ENCODE measurements around the gene OR6C76.
"Not testable (repeated sequence)": the region's sequence is repeated elsewhere in the genome, so short reads cannot be mapped to it uniquely, and the experiment has no call there.

The OR6C76 gene

DNA sequence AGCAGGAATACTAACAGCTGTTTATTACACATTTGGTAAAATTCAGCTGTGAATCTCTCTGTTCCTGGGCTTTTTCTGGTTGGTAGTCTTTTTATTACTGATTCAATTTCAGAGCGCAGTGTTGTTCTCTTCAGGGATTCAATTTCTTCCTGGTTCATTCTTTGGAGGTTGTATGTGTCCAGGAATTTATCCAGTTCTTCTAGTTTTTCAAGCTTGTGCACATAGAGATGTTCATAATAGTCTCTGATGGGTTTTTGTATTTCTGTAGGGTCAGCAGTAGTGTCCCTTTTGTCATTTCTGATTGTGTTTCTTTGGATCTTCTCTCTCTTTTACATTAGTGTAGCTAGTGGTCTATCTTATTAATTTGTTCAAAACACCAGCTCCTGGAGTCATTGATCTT lies 9.1 kb upstream of the OR6C76 start:
- no peak overlapping the region for H3K9ac ChIP-seq (ENCODE audit: low read length)
- H3K27me3 ChIP-seq (ENCODE audit: control insufficient read depth in 1 of 2, insufficient read depth in 2 of 2, low read length in 2 of 2): no peaks in the 10 kb centered on the region
- no peaks in the 10 kb centered on the region for H3K9me3 ChIP-seq (ENCODE audit: low read length)
- no peak overlapping the region for H3K4me3 ChIP-seq (ENCODE audit: low read depth in 1 of 2, low read length in 2 of 2)
- no peaks in the 10 kb centered on the region for H3K4me1 ChIP-seq (ENCODE audit: insufficient read depth, low read length)
- no peak overlapping the region for H3K27ac ChIP-seq (ENCODE audit: low read depth, low read length)
- no peaks in the 10 kb centered on the region for H3K36me3 ChIP-seq (ENCODE audit: insufficient read depth, low read length)

DNA sequence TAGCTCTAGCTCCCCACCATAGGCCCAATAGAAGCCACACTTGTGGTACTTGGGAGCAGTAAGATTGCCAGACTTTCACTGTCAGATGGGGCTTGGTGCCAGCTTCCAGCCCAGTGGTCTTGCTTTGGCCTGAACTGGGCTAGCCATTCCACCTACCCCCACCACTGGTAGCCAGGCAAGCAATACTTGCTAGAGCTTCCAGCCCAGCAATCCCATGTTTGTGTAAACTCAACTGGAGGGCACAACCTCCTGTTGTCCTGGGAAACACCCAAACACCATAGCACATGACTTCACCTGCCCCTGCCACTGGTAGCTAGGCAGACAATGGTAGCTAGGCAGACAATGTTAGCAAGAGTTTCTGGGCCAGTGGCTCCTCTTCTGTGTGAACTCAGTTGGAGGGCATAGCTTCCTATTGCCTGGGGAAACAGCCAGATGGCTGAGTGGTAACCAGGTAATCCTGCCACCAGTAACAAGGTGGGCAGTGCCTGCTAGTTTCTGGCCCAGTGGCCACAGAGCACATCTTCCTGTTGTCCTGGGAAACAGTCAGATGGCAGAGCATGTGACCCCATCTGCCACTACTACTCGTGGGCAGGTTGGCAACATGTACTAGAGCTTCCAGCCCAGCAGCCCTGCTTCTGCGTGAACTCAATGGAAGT lies 5.6 kb upstream of the OR6C76 start:
- Histone ChIP-seq H3K9ac (ENCODE audit: low read length) (no peak overlapping the region), H3K27me3 (ENCODE audit: control insufficient read depth in 1 of 2, insufficient read depth in 2 of 2, low read length in 2 of 2) (no peaks in the 10 kb centered on the region), H3K9me3 (ENCODE audit: low read length) (no peaks in the 10 kb centered on the region), H3K4me1 (ENCODE audit: insufficient read depth, low read length) (no peaks in the 10 kb centered on the region), H3K36me3 (ENCODE audit: insufficient read depth, low read length) (no peaks in the 10 kb centered on the region), H3K27ac (ENCODE audit: low read depth, low read length) (no peak overlapping the region), H3K4me3 (ENCODE audit: low read depth in 1 of 2, low read length in 2 of 2) (no peak overlapping the region)

DNA sequence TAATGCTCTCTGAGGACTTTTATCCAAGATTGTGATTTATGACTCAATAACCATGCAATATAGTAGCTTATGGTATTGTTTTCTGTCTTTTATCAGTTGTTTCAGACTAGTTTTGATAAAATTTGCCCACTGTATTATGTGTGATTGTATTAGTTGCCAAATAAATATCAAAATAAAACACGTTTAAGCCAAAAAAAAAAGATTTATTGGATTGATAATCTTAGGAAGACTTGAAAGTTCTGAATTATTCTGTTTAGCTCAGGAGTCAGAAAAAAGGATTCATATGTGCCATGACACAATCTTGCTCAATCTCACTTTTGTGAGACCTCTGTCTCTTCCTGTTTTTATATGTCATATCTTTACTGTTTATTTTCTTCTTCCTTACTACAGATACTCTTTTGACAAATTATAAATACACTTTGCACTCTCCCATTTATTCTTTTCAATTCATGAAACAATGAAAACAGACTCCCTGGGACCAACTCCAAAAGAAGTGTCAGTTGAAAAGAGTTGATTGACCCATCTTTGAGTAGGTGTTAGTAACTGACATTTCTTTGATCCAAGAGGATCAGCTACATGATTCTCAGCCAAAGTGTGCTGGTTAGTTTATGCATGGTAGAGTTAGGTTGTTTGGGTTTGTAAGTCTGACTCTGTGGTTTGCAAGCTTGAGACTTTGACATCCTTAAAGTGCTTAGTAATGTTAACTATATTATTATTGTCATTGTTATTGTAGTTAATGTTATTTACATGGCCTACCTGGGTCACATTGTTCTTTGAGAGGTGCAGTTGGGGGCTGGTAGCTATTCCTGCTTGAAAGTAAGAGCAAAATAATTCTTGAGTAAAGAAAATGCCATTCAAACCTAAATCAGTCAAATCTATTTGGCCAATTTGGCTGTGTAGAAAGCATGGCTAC lies 2.5 kb downstream of the OR6C76 start:
- Histone ChIP-seq H3K4me3 (ENCODE audit: low read depth in 1 of 2, low read length in 2 of 2) (no peak overlapping the region), H3K9me3 (ENCODE audit: low read length) (no peaks in the 10 kb centered on the region), H3K9ac (ENCODE audit: low read length) (no peak overlapping the region), H3K4me1 (ENCODE audit: insufficient read depth, low read length) (no peaks in the 10 kb centered on the region), H3K27ac (ENCODE audit: low read depth, low read length) (no peak overlapping the region), H3K27me3 (ENCODE audit: control insufficient read depth in 1 of 2, insufficient read depth in 2 of 2, low read length in 2 of 2) (no peaks in the 10 kb centered on the region), H3K36me3 (ENCODE audit: insufficient read depth, low read length) (no peaks in the 10 kb centered on the region)

DNA sequence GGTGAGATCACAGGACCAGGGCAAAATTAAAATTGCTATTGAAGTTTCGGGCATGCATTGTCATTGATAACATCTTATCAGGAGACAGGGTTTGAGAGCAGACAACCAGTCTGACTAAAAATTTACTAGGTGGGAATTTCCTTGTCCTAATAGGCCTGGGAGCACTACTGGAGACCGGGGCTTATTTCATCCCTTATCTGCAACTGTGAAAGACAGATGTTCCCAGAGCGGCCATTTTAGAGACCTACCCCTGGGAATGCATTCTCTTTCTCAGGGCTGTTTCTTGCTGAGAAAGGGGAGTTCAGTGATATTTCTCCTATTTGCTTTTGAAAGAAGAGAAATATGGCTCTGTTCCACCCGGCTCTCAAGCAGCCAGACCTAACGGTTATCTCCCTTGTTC lies 15.2 kb downstream of the OR6C76 start:
- H3K27ac ChIP-seq (ENCODE audit: low read depth, low read length); H3K9ac ChIP-seq (ENCODE audit: low read length); H3K4me1 ChIP-seq (ENCODE audit: insufficient read depth, low read length); H3K36me3 ChIP-seq (ENCODE audit: insufficient read depth, low read length); H3K4me3 ChIP-seq (ENCODE audit: low read depth in 1 of 2, low read length in 2 of 2); H3K27me3 ChIP-seq (ENCODE audit: control insufficient read depth in 1 of 2, insufficient read depth in 2 of 2, low read length in 2 of 2); H3K9me3 ChIP-seq (ENCODE audit: low read length): not testable (repeated sequence)

DNA sequence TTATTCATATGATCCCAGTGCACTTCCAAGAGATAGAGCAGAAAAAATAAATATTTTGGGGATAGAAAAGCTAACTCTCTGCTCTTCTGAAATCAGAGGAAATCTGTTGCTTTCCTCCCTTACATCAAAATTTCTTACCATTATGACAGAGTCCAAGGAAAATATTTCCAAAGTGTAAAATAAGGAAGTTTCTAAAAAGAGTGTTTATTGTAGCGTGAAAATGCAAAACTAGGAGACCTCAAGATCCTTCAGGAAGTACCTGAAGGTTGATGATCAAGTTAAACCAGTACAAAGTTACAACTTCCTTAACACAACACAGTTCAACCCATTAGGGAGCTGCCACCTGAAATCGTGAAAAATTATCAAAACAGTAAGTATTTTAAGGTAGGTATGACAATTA lies 17.7 kb downstream of the OR6C76 start, which contains the start of gene OR6C2:
TSS of gene OR6C2 (plus strand) at position 301 of the 400 bp plus-strand sequence. CDS start 8,138 bp downstream, outside the sequence.
- Histone ChIP-seq H3K4me3 (ENCODE audit: low read depth in 1 of 2, low read length in 2 of 2) (no peak within 1 kb of the TSS), H3K9me3 (ENCODE audit: low read length) (no peaks in the 10 kb centered on the region), H3K36me3 (ENCODE audit: insufficient read depth, low read length) (no peaks in the 10 kb centered on the region), H3K27me3 (ENCODE audit: control insufficient read depth in 1 of 2, insufficient read depth in 2 of 2, low read length in 2 of 2) (no peaks in the 10 kb centered on the region), H3K9ac (ENCODE audit: low read length) (no peak within 1 kb of the TSS), H3K27ac (ENCODE audit: low read depth, low read length) (no peak within 1 kb of the TSS), H3K4me1 (ENCODE audit: insufficient read depth, low read length) (no peaks in the 10 kb centered on the region)

DNA sequence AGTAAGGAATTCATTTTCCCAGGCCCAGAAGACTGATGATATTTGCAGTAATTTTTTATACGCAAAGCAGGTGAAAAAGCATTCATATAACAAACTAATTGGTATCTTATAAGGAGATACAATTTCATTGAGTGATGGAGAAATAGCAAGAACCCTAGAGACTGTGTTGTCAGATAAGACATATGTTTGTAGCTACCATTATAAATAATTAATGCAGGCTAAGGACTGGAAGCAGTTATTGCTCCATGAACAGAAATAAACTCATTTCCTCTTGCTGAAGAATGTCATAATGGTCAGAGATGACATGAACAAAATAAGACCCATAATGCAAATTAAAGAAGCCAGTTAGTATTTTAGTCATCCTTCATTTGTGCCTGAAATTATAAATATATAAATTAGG lies 19.3 kb downstream of the OR6C76 start:
- H3K27ac ChIP-seq (ENCODE audit: low read depth, low read length): no peak overlapping the region
- H3K9ac ChIP-seq (ENCODE audit: low read length): no peak overlapping the region
- no peaks in the 10 kb centered on the region for H3K4me1 ChIP-seq (ENCODE audit: insufficient read depth, low read length)
- H3K36me3 ChIP-seq (ENCODE audit: insufficient read depth, low read length): no peaks in the 10 kb centered on the region
- no peak overlapping the region for H3K4me3 ChIP-seq (ENCODE audit: low read depth in 1 of 2, low read length in 2 of 2)
- H3K9me3 ChIP-seq (ENCODE audit: low read length): no peaks in the 10 kb centered on the region
- H3K27me3 ChIP-seq (ENCODE audit: control insufficient read depth in 1 of 2, insufficient read depth in 2 of 2, low read length in 2 of 2): no peaks in the 10 kb centered on the region

DNA sequence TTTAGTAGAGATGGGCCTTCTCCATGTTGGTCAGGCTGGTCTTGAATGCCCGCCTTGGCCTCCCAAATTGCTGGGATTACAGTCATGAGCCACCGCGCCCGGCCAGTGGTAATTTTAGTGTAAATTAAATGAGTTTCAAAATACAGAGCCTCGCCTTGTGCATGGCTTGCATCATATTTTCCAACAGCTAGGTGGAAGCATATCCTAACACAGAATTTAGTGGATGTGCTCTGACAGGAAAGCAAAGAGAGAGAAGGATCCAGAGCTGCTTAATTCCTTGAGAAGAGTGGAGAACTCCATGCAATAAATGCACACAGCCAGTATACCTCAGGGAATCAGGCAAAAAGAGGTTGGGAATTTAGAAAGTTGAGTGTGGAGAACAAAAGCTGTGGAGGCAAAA lies 20.3 kb downstream of the OR6C76 start:
- Histone ChIP-seq H3K36me3 (ENCODE audit: insufficient read depth, low read length) (no peaks in the 10 kb centered on the region), H3K4me1 (ENCODE audit: insufficient read depth, low read length) (no peaks in the 10 kb centered on the region), H3K9me3 (ENCODE audit: low read length) (no peaks in the 10 kb centered on the region), H3K4me3 (ENCODE audit: low read depth in 1 of 2, low read length in 2 of 2) (no peak overlapping the region), H3K27me3 (ENCODE audit: control insufficient read depth in 1 of 2, insufficient read depth in 2 of 2, low read length in 2 of 2) (no peaks in the 10 kb centered on the region), H3K27ac (ENCODE audit: low read depth, low read length) (no peak overlapping the region), H3K9ac (ENCODE audit: low read length) (no peak overlapping the region)

DNA sequence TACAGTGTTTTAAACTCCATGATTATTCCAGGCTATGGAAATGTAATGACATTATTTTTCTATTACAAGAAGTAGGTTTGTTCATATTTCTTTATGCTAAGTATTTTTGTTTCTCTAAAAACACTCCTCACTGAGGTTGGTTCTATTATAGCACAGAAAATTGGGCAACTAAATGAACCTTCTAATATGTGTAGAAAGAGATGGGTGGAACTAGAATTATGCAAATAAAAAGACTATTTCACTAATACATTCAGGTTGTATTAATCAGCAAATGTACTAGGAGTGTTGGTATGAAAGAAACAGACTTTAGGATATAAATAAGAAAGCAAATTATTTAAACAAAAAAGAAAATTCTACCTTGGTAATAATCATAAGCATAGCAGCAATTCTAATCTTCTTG lies 22.8 kb downstream of the OR6C76 start:
- Histone ChIP-seq H3K36me3 (ENCODE audit: insufficient read depth, low read length) (no peaks in the 10 kb centered on the region), H3K4me3 (ENCODE audit: low read depth in 1 of 2, low read length in 2 of 2) (no peak overlapping the region), H3K27ac (ENCODE audit: low read depth, low read length) (no peak overlapping the region), H3K9ac (ENCODE audit: low read length) (no peak overlapping the region), H3K9me3 (ENCODE audit: low read length) (no peaks in the 10 kb centered on the region), H3K4me1 (ENCODE audit: insufficient read depth, low read length) (no peaks in the 10 kb centered on the region), H3K27me3 (ENCODE audit: control insufficient read depth in 1 of 2, insufficient read depth in 2 of 2, low read length in 2 of 2) (no peaks in the 10 kb centered on the region)

DNA sequence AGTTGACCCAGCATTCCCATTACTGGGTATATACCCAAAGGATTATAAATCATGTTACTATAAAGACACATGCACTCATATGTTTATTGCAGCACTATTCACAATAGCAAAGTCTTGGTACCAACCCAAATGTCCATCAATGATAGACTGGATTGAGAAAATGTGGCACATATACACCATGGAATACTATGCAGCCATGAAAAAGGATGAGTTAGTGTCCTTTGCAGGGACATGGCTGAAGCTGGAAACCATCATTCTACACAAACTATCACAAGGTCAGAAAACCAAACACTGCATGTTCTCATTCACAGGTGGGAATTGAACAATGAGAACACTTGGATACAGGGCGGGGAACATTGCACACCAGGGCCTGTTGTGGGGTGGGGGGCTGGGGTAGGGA lies 38.9 kb downstream of the OR6C76 start:
- H3K9me3 ChIP-seq (ENCODE audit: low read length); H3K27ac ChIP-seq (ENCODE audit: low read depth, low read length); H3K36me3 ChIP-seq (ENCODE audit: insufficient read depth, low read length); H3K4me3 ChIP-seq (ENCODE audit: low read depth in 1 of 2, low read length in 2 of 2); H3K4me1 ChIP-seq (ENCODE audit: insufficient read depth, low read length); H3K27me3 ChIP-seq (ENCODE audit: control insufficient read depth in 1 of 2, insufficient read depth in 2 of 2, low read length in 2 of 2); H3K9ac ChIP-seq (ENCODE audit: low read length): not testable (repeated sequence)

DNA sequence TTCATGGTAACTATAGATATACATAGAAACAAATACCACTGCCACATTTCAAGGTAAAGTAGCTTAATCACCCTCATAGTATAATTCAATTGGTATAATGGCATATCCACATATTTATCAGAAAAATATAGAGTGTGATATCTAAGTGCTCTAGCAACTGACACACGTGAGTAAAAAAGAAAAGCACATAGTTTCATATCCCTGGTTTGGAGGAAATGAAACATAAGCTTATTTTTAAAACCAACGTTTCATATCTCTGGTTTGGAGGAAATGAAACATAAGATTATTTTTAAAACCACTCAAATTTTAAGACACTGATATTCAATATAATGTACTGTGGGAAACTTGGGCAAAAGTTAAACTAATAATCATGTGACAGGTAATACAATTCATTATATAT lies 41.8 kb downstream of the OR6C76 start:
- H3K27me3 ChIP-seq (ENCODE audit: control insufficient read depth in 1 of 2, insufficient read depth in 2 of 2, low read length in 2 of 2): no peaks in the 10 kb centered on the region
- H3K4me3 ChIP-seq (ENCODE audit: low read depth in 1 of 2, low read length in 2 of 2): no peak overlapping the region
- H3K9me3 ChIP-seq (ENCODE audit: low read length): no peaks in the 10 kb centered on the region
- no peaks in the 10 kb centered on the region for H3K36me3 ChIP-seq (ENCODE audit: insufficient read depth, low read length)
- H3K4me1 ChIP-seq (ENCODE audit: insufficient read depth, low read length): no peaks in the 10 kb centered on the region
- no peak overlapping the region for H3K9ac ChIP-seq (ENCODE audit: low read length)
- no peak overlapping the region for H3K27ac ChIP-seq (ENCODE audit: low read depth, low read length)

DNA sequence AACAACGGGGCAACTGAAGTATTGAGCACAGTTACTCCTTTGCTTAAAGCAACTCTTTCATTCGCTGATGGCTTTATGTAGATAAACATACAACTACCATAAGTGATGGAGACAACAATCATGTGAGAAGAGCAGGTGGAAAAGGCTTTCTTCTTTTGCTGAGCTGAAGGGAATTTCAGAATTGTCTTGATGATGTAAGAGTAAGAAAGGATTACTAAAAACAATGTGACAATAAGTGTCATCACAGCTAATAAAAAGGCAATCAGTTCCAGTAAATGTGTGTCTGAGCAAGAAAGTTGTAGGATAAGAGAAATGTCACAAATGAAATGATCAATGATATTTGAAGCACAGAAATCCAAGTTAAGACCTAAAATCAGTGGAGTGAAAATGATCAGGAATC lies 43.2 kb downstream of the OR6C76 start:
- Histone ChIP-seq H3K27ac (ENCODE audit: low read depth, low read length) (no peak overlapping the region), H3K36me3 (ENCODE audit: insufficient read depth, low read length) (no peaks in the 10 kb centered on the region), H3K9ac (ENCODE audit: low read length) (no peak overlapping the region), H3K4me3 (ENCODE audit: low read depth in 1 of 2, low read length in 2 of 2) (no peak overlapping the region), H3K4me1 (ENCODE audit: insufficient read depth, low read length) (no peaks in the 10 kb centered on the region), H3K9me3 (ENCODE audit: low read length) (no peaks in the 10 kb centered on the region), H3K27me3 (ENCODE audit: control insufficient read depth in 1 of 2, insufficient read depth in 2 of 2, low read length in 2 of 2) (no peaks in the 10 kb centered on the region)

Data from muscle layer of colon (tissue), 2 donors.